HL-60 (cell line): Measurements from ENCODE around the gene PRUNE1.

Experiments used
- DNase-seq, 2 experiments: peaks; one replicate each; pipeline ENCODE4 v3.0.0-alpha.2; 2010 to 2020; ENCODE audit warnings: low read depth in 1 of 2, low spot score in 1 of 2
- H3K27ac ChIP-seq: fragments of 250-450 bp; sonication (Bioruptor Pico); replicated peaks from 2 replicates; pipeline ENCODE4 v1.5.1; 2020; ENCODE audit warnings: mild to moderate bottlenecking, moderate library complexity
- H3K27me3 ChIP-seq: fragments of 250-450 bp; sonication (Bioruptor Pico); 2 replicates; pipeline ENCODE4 v1.5.1; 2021; ENCODE audit warnings: mild to moderate bottlenecking, moderate library complexity; ENCODE audit not compliant: insufficient read depth, poor library complexity, severe bottlenecking
- H3K4me3 ChIP-seq: replicated peaks from 2 replicates; pipeline ENCODE4 v1.5.1; 2011; ENCODE audit warnings: mild to moderate bottlenecking, control low read depth, low read length; ENCODE audit not compliant: insufficient read depth
- GABPA ChIP-seq: IDR thresholded peaks from 2 replicates; pipeline ENCODE4 v1.6.1; 2012; ENCODE audit warnings: low read depth
- POLR2AphosphoS5 ChIP-seq: IDR thresholded peaks from 2 replicates; pipeline ENCODE4 v1.6.1; 2012; ENCODE audit warnings: low read depth
- SPI1 ChIP-seq: IDR thresholded peaks from 2 replicates; pipeline ENCODE4 v1.6.1; 2012; ENCODE audit warnings: low read depth, mild to moderate bottlenecking, borderline replicate concordance
- TF ChIP-seq, protein P1 (sequence below): IDR thresholded peaks from one replicate; pipeline ENCODE4 v1.5.1; 2011; ENCODE audit warnings: low read length, control low read depth, inconsistent platforms; ENCODE audit not compliant: insufficient read depth
- TF ChIP-seq, protein P2 (sequence below): IDR thresholded peaks from 2 replicates; pipeline ENCODE4 v1.6.1; 2012; ENCODE audit warnings: low read depth; ENCODE audit not compliant: insufficient replicate concordance

Gene PRUNE1

GRCh38 chr1:151047925-151048644, 39.8 kb downstream of the PRUNE1 start:
- Histone ChIP-seq H3K4me3 (peak overlapping the region; percentile 63), H3K27me3 (peaks cover 7% of the 10 kb centered on the region), H3K27ac (no peak overlapping the region)
- no peak for TF ChIP-seq POLR2AphosphoS5
- TF ChIP-seq, protein P1, sequence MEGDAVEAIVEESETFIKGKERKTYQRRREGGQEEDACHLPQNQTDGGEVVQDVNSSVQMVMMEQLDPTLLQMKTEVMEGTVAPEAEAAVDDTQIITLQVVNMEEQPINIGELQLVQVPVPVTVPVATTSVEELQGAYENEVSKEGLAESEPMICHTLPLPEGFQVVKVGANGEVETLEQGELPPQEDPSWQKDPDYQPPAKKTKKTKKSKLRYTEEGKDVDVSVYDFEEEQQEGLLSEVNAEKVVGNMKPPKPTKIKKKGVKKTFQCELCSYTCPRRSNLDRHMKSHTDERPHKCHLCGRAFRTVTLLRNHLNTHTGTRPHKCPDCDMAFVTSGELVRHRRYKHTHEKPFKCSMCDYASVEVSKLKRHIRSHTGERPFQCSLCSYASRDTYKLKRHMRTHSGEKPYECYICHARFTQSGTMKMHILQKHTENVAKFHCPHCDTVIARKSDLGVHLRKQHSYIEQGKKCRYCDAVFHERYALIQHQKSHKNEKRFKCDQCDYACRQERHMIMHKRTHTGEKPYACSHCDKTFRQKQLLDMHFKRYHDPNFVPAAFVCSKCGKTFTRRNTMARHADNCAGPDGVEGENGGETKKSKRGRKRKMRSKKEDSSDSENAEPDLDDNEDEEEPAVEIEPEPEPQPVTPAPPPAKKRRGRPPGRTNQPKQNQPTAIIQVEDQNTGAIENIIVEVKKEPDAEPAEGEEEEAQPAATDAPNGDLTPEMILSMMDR: peak; percentile 8
- DNase-seq: peak in 1 of 2 experiments; percentile 52

- no peak for DNase-seq
- Histone ChIP-seq H3K27me3 (peaks cover 7% of the 10 kb centered on the region), H3K4me3 (no peak overlapping the region), H3K27ac (no peak overlapping the region)
- no peak for TF ChIP-seq POLR2AphosphoS5
- no peak for TF ChIP-seq GABPA
- TF ChIP-seq SPI1: no peak
- TF ChIP-seq, protein P2, sequence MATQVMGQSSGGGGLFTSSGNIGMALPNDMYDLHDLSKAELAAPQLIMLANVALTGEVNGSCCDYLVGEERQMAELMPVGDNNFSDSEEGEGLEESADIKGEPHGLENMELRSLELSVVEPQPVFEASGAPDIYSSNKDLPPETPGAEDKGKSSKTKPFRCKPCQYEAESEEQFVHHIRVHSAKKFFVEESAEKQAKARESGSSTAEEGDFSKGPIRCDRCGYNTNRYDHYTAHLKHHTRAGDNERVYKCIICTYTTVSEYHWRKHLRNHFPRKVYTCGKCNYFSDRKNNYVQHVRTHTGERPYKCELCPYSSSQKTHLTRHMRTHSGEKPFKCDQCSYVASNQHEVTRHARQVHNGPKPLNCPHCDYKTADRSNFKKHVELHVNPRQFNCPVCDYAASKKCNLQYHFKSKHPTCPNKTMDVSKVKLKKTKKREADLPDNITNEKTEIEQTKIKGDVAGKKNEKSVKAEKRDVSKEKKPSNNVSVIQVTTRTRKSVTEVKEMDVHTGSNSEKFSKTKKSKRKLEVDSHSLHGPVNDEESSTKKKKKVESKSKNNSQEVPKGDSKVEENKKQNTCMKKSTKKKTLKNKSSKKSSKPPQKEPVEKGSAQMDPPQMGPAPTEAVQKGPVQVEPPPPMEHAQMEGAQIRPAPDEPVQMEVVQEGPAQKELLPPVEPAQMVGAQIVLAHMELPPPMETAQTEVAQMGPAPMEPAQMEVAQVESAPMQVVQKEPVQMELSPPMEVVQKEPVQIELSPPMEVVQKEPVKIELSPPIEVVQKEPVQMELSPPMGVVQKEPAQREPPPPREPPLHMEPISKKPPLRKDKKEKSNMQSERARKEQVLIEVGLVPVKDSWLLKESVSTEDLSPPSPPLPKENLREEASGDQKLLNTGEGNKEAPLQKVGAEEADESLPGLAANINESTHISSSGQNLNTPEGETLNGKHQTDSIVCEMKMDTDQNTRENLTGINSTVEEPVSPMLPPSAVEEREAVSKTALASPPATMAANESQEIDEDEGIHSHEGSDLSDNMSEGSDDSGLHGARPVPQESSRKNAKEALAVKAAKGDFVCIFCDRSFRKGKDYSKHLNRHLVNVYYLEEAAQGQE: no peak
- TF ChIP-seq, protein P1: no peak
These were observed 40.4 kb downstream of the PRUNE1 start for GRCh38 chr1:151048645-151049032.

DNA sequence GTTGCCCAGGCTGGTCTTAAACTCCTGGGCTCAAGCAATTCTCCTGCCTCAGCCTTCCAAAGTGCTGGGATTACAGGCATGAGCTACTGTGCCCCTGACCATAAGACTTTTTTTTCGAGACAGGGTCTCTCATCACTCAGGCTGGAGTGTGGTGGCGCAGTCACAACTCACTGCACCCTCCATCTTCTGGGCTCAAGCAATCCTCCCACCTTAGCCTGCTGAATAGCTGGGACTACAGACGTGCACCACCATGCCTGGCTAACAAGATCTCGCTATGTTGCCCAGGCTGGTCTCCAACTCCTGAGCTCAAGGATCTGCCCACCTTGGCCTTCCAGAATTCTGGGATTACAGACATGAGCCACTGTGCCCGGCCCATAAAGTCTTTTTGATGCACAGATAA, 41.2 kb downstream of the PRUNE1 start:
- Histone ChIP-seq H3K4me3 (no peak overlapping the region), H3K27ac (no peak overlapping the region), H3K27me3 (peaks cover 7% of the 10 kb centered on the region)
- TF ChIP-seq, protein P2: no peak
- TF ChIP-seq POLR2AphosphoS5 (no peak), SPI1 (no peak), GABPA (no peak)
- TF ChIP-seq, protein P1: no peak
- DNase-seq: no peak
